NCI-H1436 (cell line): ENCODE measurements around the gene HP.
"Not testable (repeated sequence)": the region's sequence is repeated elsewhere in the genome, so short reads cannot be mapped to it uniquely, and the experiment has no call there.

Experiments
- DNase-seq: peaks from one replicate; lab custom pipeline; 2025; lab: John Stamatoyannopoulos, UW

HP gene, protein sequence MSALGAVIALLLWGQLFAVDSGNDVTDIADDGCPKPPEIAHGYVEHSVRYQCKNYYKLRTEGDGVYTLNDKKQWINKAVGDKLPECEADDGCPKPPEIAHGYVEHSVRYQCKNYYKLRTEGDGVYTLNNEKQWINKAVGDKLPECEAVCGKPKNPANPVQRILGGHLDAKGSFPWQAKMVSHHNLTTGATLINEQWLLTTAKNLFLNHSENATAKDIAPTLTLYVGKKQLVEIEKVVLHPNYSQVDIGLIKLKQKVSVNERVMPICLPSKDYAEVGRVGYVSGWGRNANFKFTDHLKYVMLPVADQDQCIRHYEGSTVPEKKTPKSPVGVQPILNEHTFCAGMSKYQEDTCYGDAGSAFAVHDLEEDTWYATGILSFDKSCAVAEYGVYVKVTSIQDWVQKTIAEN

DNA sequence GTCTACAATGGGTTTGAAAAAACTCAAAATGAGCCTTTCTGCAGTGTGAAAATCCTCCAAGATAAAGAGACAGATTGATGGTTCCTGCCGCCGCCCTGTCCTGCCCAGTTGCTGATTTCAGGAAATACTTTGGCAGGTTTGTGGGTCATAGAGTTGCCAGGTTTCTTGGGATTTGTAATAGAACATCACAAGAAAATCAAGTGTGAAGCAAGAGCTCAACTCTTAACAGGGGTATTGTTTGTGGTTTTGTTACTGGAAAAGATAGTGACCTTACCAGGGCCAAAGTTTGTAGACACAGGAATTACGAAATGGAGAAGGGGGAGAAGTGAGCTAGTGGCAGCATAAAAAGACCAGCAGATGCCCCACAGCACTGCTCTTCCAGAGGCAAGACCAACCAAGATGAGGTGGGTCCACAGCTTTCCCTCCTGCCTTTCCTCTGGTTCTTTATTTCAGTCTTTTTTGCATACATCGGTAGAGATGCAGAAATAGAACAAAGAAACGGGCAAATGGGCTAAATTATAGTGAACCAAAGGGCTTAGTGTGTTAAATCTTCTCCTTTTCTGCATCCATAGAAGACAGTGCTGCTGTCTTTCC, at the start of gene HP:
Gene HP, plus strand, starts transcription at position 252 of the 594 bp plus-strand sequence. Its CDS starts 148 bp downstream, at position 400.
- DNase-seq = not testable (repeated sequence)

DNA sequence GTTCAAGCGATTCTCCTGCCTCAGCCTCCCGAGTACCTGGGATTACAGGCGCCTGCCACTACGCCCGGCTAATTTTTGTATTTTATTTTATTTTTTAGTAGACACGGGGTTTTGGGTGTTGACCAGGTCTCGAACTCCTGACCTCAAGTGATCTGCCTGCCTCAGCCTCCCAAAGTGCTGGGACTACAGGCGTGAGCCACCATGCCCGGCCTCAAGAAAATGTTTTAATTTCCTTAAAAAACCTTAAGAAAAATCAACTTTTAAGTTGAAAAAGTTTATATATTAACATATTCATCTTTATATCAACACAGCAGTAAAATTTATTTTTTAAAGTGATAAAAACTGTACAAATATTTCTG, 46.3 kb upstream of the HP start:
- DNase-seq = not testable (repeated sequence)

DNA sequence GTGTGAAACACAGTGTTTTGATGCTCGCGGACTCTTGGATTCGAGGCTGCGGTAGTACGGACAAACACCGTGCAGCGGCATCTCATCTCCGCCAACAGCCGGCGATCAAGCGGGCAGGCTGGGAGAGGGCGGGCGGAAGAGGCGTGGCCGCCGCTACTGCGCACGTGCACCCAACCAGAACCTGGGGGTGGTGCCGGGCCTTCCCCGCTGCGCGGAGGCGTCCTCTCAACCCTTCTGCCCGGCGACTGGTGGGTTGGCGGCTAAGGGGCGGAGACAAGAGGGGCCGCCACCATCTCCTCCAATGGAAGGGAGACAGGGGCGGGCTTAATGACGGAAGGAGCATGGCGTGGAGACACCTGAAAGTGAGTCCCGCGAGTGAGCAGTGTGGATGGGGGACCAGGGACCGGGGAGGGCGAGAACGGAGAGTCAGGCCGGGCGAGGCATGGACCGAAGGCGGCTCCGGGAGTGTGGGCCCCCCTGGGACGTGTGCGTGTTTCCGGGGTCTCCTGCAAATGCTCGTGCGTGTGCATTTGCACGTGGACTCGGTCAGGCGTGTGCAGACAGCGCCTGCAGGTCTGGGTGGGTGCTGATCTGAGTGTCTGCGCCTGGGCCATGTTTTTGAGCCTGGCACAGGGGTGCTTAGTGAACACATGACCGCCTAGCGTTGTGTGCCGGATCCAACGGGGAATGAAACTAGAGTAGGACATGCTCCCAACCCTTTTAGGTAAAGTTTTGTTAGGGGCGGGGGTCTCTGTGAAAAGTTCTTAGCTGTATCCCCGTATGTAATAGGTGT, 45.7 kb upstream of the HP start, which contains the start of gene DHODH:
Gene DHODH, plus strand, starts transcription at position 321 of the 793 bp plus-strand sequence. Its CDS starts 21 bp downstream, at position 342.
- DNase-seq = peak; percentile 98

DNA sequence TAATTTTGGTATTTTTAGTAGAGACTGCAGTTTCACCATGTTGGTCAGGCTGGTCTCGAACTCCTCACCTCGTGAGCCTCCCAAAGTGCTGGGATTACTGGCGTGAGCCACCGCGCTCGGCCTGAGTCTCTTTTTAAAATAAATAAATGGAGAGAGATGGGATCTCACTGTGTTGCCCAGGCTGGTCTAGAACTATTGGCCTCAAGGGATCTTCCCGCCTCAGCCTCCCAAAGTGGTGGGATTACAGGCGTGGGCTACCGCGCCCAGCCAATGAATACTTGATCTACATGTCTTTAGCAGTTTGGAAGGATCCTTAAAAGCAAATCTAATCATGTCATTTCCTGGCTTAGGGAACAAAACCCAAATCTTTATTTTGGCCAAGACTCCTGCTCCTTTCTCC, 44.5 kb upstream of the HP start:
- no peak for DNase-seq

DNA sequence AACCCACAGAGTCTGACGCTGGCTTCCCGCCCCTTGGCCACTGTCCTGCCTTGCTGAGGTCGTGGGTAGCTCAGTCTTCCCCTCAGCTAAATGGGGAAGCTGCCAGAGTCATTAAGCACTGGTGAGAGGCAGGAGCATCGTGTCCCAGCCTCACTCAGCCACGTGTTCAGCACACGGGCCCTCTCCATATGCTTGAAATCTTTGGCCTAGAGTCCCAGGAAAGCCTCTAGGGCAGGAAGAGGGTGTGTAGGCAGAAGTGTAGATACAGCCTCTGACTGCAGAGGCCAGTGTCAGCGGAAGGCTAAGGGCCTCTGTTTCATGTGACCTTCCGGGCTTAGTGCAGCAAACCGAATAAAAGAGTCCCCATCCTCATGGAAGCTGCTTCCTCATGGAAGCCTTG, 41.7 kb upstream of the HP start:
- no peak for DNase-seq

DNA sequence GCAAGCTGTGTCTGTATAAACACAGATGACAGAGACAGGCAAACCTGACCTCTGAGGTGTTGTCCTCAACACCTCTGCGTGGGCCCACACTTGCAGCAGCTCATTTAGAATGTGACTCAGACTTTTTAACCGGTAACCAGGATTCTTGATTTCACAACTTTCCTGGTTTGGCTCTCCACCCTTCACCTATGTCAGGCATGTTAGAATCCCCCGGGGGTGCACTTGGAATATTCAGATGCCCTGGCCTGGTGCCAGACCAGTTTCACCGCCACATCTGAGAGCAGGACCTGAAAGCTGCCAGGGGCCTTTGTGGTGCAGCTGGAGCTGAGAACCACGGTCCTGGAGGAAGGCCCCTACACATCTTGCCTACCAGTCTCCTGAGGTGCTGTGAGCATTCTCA, 40.9 kb upstream of the HP start:
- no peak for DNase-seq

DNA sequence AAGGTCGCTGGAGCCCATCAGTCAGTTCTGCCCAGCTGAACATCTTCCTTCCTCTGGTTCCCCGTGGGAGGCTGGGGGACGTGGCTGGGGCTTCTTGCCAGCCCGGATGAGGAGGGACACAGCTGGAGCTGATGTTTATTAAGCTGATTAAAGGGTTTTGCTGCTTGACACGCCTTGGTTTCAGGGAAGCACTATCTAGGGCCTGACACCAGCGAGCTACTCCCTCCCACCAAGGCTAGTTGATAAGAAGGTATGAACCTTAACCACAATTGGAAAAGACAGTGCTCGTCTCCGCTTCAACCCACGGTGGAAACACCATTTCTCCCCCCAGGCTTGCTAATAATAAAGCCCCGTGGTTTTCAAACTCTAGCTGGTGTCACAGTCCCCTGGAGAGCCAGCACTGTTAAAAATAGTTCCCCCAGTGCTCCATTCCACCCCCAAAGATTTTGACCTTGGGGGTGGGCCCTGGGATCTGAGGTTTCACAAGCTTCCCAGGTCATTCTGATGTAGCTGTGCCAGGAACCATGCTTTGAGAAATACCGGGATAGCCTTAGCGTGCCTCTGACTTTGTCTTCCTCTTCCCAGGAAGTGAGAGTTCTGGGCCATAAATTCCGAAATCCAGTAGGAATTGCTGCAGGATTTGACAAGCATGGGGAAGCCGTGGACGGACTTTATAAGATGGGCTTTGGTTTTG, 40.3 kb upstream of the HP start:
- no peak for DNase-seq

DNA sequence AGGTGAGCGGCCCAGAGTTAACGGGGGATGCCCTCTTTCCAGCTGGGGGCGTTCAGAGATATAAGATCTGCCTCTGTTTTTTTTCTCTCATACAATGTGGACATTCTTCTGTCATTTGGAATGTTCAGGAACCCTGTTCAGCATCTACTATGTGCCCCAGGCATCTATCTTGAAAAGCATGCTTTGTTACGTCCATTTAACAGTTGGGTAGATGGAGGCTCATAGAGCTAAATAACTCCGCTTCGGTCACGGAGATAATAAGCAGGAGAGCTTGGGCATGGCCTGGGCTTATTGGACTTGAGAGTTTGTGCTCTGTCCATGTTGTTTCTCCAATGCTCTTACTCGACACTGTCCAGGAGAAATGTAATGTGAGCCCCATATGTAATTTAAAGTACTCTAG, 39.6 kb upstream of the HP start:
- DNase-seq = no peak

DNA sequence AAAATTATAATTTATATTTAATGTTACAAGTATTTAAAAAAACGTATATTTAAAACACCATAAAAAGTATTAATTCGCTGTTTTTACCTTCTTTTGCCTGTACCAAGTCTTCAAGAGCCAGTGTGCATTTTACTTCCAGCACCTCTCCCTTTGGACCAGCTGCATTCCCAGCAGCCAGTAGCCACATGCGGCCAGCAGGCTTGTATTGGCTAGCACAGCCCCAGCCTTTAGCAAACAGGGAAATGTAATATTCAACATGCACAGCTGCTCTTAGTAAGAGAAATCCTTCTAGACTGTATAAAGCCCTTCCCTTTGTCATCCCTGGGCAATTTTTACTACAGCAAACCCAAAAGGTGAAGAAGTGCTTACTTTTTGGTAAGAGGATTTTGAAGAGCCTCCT, 39.2 kb upstream of the HP start:
- DNase-seq = no peak

DNA sequence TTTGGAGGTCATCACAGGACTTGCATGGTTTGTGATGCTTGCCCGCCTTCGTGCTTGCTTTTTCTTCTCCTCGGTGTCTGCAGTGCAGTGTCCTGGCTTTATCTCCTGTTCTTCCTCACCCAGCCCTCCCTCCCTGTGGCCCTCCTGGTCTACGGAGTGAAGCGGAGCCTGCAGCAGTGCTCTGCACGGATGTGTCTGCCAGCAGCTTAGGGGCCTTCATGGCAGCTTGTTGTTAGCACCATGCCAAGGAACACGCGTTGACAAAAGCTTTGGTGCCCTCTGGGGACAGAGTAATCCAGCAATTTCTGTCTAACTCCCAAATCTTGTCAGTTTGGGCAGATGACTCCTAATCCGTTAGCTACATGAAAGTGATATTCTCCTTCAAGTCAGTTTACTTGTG, 35.8 kb upstream of the HP start:
- DNase-seq = no peak

DNA sequence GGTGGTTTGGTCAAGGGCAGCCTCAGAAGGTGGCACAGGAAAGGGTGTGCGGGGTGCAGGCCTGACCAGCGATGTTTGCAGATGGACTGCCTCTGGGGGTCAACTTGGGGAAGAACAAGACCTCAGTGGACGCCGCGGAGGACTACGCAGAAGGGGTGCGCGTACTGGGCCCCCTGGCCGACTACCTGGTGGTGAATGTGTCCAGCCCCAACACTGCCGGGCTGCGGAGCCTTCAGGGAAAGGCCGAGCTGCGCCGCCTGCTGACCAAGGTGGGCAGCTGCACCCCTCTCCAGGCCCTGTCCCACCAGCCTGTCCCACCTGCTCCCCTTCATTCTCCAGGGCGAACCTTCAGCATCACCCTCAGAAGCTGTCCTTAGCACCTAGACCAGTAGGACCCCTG, 33.3 kb upstream of the HP start:
- DNase-seq = no peak

DNA sequence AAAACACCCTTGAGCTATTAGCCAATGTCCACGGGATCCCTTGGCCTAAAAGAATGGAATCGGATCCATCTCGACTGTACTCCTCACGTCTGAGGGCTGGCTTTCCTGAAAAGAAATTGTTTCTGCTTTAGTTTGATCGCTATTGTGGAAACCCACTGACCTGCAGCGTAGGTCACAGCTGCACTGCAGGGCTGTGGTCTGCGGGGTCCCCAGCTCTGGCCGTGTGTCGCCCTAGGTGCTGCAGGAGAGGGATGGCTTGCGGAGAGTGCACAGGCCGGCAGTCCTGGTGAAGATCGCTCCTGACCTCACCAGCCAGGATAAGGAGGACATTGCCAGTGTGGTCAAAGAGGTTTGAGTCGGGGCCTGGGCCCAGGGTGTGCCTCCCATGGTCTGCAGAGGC, 32.2 kb upstream of the HP start:
- DNase-seq = no peak

DNA sequence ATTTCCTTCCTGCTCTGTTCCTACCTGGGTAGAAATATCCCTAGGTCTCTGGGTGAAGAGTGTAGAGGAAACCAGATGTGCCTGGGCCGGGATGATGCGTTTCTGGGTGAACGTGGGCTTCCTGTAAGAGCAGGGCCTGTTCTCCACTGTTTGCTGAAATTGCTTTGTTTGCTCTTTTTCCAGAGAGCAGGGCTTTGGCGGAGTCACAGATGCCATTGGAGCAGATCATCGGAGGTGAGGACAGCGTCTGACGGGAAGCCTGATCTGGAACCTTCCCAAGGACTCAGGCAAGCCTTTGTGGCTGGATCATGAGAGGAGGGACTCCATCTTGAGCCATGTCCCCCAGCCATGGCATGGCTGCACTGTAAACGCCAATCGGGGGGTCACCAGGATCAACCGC, 30.3 kb upstream of the HP start:
- no peak for DNase-seq

DNA sequence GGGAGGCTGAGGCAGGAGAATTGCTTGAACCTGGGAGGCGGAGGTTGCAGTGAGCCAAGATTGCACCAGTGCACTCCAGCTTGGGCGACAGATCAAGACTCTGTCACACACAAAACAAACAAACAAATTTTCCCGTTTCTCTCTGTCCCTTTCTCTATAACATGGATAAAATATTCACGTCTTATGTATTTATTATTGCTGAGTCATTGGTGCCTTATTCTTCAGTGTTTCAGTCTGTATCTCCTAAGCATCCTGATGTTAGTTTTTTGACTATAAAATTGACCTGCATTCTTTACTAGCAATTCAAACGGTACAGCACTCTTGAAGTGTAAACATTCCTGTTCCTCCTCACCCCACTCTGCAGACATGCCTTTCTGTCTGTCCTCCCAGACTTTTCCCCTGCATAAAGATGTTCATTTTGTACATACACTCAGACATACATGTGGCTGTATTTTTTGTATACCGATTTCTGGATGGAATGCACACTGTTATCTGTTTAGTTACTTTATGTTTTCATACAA, 29.4 kb upstream of the HP start:
- no peak for DNase-seq

DNA sequence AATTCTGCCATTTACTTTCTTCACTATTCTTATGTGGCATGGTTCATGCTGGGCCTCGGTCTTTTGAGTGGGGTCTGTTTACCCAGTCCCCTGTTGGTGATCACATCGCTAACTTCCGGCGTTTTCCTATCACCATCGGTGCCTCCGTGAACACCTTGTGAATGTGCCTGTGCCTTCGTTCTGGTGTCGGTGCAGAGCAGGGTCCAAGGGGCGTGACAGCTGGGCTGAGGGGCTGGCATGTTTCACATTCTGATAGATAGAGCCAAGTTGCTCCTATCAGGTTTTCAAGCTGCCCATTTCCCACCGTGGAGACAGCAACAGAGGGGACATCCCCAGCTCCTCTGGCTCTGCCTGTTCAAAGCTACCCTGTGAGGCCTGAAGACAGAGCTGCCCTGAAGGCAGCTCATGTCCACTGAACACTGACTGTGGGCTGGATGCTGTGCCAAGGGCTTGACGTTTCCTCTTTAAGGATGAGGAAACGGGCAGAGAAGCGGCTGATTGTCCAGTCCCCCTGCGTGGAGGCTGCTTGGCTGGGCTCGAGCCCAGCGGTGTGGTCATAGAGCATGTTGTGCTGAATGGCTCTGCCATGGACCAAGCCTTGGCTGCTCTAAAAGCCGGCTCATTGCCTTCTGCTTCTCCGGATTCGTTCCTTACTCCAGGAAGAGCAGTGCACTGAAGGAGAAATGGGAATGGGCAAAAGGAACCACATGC, 28.7 kb upstream of the HP start:
- DNase-seq = no peak

DNA sequence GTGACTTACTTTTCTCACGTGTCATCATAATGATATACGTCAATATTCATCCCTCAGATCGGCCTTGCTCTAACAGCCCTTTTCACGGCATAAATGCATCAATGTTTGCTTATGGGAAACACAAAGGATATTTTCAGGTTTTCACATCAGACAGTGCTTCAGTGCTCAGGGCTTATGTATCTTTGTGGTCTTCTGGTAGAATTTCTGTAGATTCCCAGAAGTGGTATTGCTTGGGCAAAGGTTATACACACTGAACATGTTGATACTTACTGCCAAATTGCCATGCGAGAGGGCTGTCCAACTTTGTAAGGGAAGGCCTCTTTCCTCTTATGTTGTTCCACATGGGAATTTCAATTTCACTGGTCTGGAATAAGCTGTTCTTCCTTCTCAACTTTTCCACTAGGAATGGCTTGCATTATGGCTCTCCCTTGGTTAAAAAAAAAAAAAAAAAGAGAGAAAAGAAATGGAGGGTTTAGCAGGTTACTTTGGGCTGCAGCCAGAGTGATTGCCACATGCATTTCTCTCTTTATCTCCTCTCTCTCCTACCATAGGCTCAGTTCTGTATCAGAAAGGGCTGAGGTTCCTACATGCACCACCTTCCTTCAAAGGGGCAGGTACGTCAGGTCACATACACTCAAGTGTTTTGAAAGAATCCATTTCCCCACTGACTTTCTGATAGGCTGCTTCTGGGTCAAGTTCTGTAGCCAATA, 26.5 kb upstream of the HP start:
- no peak for DNase-seq

DNA sequence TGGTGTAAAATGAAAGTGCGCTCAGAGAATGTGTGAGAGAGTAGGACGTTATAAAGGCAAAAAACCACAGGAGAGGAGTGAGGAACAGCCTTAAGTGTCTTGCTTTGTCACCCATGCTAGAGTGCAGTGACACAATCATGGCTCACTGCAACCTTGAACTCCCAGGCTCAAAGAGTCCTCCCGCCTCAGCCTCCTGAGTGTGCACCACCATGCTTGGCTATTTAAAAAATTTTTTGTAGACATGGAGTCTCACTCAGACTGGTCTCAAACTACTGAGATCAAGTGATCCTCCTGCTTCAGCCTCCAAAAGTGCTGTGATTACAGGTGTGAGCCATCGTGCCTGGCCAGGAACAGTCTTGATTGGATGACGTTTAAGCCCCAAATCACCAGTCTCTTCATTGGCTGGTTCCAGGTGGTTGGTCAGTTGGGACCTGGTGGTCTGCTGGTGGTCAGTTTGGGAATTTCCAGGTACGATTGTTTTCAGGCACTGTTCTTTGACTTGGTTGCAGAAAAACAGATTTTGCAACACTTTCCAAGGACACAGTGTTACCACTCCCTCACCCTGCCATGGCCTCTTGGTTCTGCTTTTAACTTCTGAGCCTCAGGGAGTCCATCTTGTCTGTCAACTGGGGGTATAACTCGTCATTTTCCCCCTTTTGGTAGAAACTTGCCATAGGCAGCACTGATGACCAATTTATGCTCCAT, 24.6 kb upstream of the HP start:
- no peak for DNase-seq

DNA sequence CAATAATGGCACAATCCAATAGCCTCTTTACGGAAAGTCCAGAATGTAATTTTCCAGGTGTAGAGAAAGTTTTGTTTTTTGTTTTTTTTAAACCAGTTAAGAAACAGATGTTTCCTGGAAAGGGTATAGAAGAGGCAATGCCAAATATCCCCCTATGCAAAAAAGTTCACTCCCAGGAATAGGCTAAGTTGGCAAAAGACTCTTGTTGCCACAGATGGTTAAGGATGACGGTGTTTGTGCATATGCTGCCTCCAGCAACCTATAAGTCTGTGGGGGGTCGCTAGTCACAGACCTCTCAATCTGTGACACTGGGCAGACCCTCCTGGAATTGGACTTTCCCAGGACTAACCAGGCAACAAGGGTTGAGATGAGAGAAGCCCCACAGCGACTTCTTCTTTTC, 20.9 kb upstream of the HP start:
- DNase-seq = no peak

DNA sequence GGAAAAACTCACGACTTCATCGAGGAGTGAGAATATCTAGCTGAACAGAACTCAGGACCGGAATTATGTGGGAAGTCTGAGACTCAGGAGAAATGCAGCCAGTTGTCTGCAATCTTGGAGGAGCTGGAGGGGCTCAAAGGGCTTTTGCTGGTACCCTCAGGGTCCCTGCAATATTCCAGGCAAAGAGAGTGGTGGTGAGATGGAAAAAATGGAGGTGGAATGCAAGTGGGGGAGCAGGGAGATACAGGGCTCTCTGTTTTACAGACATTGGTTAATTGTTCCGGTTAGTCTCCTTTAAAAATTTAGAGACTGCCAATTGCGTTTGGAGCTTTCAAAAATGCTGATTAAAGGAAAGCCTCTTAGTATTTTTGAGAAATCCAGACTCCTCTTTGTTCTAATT, 18.2 kb upstream of the HP start:
- no peak for DNase-seq

DNA sequence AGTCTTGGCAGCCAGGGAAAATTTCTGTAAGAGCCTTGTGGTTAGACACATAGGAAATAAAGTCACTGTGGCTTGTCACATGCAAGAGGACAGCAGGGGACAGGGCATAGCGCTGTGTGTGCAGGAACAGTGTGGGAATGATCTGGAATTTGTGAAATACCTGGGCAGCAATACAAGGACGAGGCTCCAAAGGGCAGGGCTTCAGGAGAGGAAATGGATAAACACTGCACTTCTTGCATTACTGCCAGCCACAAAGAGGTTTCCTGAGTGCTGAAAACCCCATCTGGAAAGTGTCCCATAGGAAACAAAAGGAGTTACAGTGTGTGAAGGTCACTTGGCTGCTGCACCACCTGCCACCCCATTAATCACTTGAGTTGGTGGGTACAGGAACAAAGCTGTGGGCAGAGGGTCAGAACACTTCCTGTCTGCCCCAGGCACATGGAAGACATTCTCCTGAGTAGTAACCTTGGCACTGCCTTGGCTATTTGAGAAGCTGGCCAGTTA, 12.1 kb upstream of the HP start:
- no peak for DNase-seq
